PFSK-1 (cell line): Measurements from ENCODE around the gene NDFIP1.

Experiments used
- FOXP2 ChIP-seq: optimal IDR thresholded peaks from 2 replicates; pipeline ENCODE3; 2011; ENCODE audit warnings: borderline replicate concordance, control low read depth, inconsistent platforms; ENCODE audit not compliant: insufficient read depth; ENCODE audit errors: extremely low read length, extremely low read depth
- POLR2AphosphoS5 ChIP-seq: IDR thresholded peaks from 2 replicates; pipeline ENCODE4 v1.6.1; 2012; ENCODE audit warnings: low read depth, mild to moderate bottlenecking, control low read depth, low read length, moderate library complexity
- SIN3A ChIP-seq: IDR thresholded peaks from 2 replicates; pipeline ENCODE4 v1.6.1; 2012; ENCODE audit warnings: mild to moderate bottlenecking, low read length, moderate library complexity, borderline replicate concordance; ENCODE audit not compliant: insufficient read depth
- TAF1 ChIP-seq: IDR thresholded peaks from 2 replicates; pipeline ENCODE4 v1.6.1; 2012; ENCODE audit warnings: low read length, control low read depth, borderline replicate concordance; ENCODE audit not compliant: insufficient read depth
- TF ChIP-seq, protein P1 (sequence below), 2 experiments: IDR thresholded peaks; 2 replicates each; pipeline versions ENCODE4 v1.6.1 to v1.8.0; 2011 to 2012; ENCODE audit warnings: low read depth in 2 of 2, low read length in 2 of 2, control low read depth in 1 of 2, inconsistent platforms in 1 of 2, mild to moderate bottlenecking in 1 of 2, moderate library complexity in 1 of 2; ENCODE audit not compliant: insufficient read depth in 1 of 2

DNA sequence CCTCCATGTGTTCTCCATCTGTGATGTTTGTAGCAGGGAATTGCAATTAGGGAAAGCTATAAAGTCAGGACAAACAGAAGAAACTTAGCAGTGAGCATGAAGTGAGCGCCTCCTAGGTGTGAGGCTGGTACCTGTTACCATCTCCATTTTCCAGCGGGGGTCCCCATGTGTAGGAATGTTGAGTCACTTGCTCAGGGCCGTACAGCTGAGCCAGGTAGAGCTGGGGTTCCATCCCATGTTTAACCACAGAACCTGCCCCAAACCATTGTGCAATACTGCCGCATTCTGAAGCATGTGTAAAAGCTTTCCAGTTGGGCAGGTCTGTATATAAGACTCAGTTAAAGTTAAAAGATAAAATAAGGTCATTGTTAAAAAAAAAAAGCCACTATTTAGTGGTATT is 62.7 kb downstream of the NDFIP1 start:
- no peak for TF ChIP-seq POLR2AphosphoS5
- no peak for TF ChIP-seq TAF1
- TF ChIP-seq, protein P1, sequence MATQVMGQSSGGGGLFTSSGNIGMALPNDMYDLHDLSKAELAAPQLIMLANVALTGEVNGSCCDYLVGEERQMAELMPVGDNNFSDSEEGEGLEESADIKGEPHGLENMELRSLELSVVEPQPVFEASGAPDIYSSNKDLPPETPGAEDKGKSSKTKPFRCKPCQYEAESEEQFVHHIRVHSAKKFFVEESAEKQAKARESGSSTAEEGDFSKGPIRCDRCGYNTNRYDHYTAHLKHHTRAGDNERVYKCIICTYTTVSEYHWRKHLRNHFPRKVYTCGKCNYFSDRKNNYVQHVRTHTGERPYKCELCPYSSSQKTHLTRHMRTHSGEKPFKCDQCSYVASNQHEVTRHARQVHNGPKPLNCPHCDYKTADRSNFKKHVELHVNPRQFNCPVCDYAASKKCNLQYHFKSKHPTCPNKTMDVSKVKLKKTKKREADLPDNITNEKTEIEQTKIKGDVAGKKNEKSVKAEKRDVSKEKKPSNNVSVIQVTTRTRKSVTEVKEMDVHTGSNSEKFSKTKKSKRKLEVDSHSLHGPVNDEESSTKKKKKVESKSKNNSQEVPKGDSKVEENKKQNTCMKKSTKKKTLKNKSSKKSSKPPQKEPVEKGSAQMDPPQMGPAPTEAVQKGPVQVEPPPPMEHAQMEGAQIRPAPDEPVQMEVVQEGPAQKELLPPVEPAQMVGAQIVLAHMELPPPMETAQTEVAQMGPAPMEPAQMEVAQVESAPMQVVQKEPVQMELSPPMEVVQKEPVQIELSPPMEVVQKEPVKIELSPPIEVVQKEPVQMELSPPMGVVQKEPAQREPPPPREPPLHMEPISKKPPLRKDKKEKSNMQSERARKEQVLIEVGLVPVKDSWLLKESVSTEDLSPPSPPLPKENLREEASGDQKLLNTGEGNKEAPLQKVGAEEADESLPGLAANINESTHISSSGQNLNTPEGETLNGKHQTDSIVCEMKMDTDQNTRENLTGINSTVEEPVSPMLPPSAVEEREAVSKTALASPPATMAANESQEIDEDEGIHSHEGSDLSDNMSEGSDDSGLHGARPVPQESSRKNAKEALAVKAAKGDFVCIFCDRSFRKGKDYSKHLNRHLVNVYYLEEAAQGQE (IDR thresholded peaks at IDR 0.05; ENCODE audit: insufficient read depth in 1 of 2, low read depth in 2 of 2, low read length in 2 of 2): no peak
- TF ChIP-seq SIN3A: no peak
- TF ChIP-seq FOXP2: no peak
